ENCODE data around the gene PROB1. TPM values are rescaled to one million over a fixed set of nuclear protein-coding genes. Genes with fewer than 3 reads are reported as not detected.
A peak's percentile ranks its signal among the peaks of the same experiment; 100 is the strongest.

Gene PROB1
- total and polyA plus RNA-seq, 11 donors, result 18.9 to 63.4 (median 35.8) TPM

DNA sequence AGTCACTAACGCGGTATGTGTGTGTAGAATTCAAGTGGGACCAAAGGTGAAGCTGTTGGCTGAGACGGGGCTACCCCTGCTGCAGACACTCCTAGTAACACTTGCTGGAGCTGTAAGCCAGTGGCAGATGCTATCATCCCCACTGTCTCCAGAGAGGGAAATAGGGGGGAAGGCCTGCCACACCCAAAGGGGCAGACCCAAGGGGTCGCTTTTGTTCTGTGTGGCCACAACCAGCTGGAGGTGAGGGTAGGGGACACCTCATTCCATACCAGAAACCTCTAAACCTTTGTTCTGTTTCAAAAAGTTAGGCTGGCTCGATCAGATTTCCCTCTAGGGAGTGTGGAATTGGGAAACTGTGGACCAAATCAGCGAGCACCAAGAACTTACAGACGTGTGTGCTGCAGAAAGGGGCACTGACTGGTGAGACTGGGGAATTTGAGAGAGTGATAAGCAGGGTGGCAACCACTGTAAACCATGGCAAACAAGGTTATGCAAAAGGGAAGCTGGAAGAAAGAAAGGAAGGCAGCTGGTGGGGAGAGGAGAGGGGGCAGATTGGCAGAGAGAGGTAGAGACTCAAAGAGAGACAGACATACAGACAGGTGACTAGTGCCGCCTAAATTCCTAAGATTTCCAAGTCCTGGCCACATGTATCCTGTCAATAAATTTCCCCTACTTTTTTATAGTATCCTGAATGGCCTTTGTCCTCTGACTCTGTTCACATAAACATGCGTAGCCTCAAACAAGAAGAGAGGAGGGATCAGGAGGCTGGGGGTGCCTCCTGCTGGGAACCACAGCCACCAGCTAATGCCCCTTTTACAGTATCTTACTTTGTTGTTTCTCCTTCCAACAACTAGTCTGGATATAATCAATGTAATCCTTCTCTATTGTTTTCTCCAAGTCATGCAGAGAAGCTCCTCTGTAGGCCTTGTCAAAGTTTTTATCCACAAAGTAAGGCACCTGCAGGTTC lies 24.6 kb upstream of the PROB1 start:
- Histone ChIP-seq H3K9me3 (no peaks in the 10 kb centered on the region), H3K27ac (peak overlapping the region; percentile 81 to 96 (median 91)), H3K4me3 (no peak overlapping the region), H3K36me3 (peaks cover 0 to 54% (median 44%) of the 10 kb centered on the region in 9 donors), H3K4me1 (peaks cover 18 to 67% (median 55%) of the 10 kb centered on the region in 12 donors), H3K27me3 (no peaks in the 10 kb centered on the region)
- intact Hi-C loops (cut with DNase I), result loop anchor here in 5 of 10 donors (2.0 to 10.0 kb wide), 4 partner anchors 32 to 345 kb away; partner anchors contain the start of gene MZB1 (in 1 of the 5)
- TF ChIP-seq POLR2A (IDR thresholded peaks at IDR 0.05), result no peak
- TF ChIP-seq CTCF (IDR thresholded peaks at IDR 0.05), result peak in 5 of 12 donors; percentile 8 to 34 (median 9)
- DNase-seq (no peak), ATAC-seq (peak; percentile 1 to 45 (median 36))
- WGBS, 4 donors, result 42 to 50% (median 45%) methylated on average over 9 of the region's 9 CpGs

DNA sequence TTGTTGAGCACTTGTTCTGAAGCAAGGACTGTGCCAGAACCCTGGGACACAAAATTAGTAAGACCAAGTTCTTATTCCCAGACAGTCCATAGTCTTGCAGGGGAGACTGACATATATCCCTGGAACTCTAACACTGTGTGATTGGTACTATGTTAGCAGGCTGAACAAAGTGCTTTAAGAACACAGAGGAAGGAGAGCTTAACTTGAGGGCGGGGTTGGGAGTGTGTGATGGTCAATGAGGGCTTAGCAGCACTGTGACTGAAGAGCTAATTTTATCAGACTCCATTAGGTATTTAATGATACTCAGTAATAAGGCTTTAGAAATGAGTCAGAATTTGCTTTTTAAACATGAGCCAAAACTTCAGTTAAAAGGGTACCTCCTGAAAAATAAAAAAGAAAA lies 23.9 kb upstream of the PROB1 start:
- H3K4me1 ChIP-seq, result peaks cover 18 to 74% (median 62%) of the 10 kb centered on the region in 12 donors
- TF ChIP-seq CTCF (IDR thresholded peaks at IDR 0.05) (no peak), POLR2A (IDR thresholded peaks at IDR 0.05) (no peak)

GRCh38 chr5:139417214-139417613 lies 22.3 kb upstream of the PROB1 start:
- DNase-seq, result peak in 4 of 5 donors; percentile 73 to 82 (median 78)
- H3K27ac ChIP-seq, result peak overlapping the region; percentile 81 to 96 (median 91)
- H3K27me3 ChIP-seq, result no peaks in the 10 kb centered on the region
- 27 to 37% (median 32%) methylated on average over 4 of the region's 4 CpGs for WGBS, 4 donors
- no peaks in the 10 kb centered on the region for H3K9me3 ChIP-seq
- intact Hi-C loops (cut with DNase I), result loop anchor here in 2 of 10 donors (1.0 to 2.0 kb wide), 2 partner anchors 22 kb away; partner anchors contain the start of gene PROB1 (in 2 of the 2)
- H3K4me1 ChIP-seq, result peaks cover 18 to 73% (median 63%) of the 10 kb centered on the region in 12 donors
- TF ChIP-seq POLR2A (IDR thresholded peaks at IDR 0.05), result no peak
- TF ChIP-seq CTCF (IDR thresholded peaks at IDR 0.05), result no peak
- ATAC-seq, result peak; percentile 63 to 73 (median 70)
- peaks cover 0 to 53% (median 39%) of the 10 kb centered on the region in 9 donors for H3K36me3 ChIP-seq
- no peak overlapping the region for H3K4me3 ChIP-seq

More for the DNA sequence above, 23.9 kb upstream of the PROB1 start:
- no peaks in the 10 kb centered on the region for H3K27me3 ChIP-seq
- no peak overlapping the region for H3K4me3 ChIP-seq
- H3K36me3 ChIP-seq, result peaks cover 0 to 49% (median 38%) of the 10 kb centered on the region in 9 donors
- no peaks in the 10 kb centered on the region for H3K9me3 ChIP-seq
- peak in 2 of 5 donors; percentile 46 to 47 for DNase-seq
- intact Hi-C loops (cut with DNase I), result no loop called here
- ATAC-seq, result peak; percentile 60 to 69 (median 66)
- H3K27ac ChIP-seq, result peak overlapping the region; percentile 81 to 96 (median 91)
- WGBS, 4 donors, result 32 to 38% (median 36%) methylated on average over 1 of the region's 1 CpG

DNA sequence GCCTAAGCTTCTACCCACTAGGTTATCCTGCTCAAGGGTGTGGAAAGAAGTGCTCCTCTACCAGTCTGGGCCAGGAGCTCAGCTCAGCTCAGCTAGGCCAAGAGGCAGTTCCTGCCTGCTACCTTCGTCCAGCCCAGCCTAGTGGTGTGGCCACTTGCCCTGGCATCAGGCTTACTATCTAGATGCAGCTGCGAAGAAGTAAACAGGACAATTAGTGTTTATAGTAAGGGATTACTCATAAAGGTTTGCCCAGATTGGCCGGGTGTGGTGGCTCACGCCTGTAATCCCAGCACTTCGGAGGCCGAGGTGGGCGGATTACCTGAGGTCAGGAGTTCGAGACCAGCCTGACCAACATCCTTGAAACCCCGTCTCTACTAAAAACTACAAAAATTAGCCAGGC lies 21.7 kb upstream of the PROB1 start:
- WGBS, 4 donors, result 66 to 77% (median 68%) methylated on average over 8 to 9 of the region's 9 CpGs
- TF ChIP-seq CTCF (IDR thresholded peaks at IDR 0.05) (no peak), POLR2A (IDR thresholded peaks at IDR 0.05) (no peak)
- Histone ChIP-seq H3K27ac (peak overlapping the region; percentile 79 to 96 (median 86)), H3K9me3 (no peaks in the 10 kb centered on the region), H3K4me1 (peaks cover 18 to 73% (median 63%) of the 10 kb centered on the region in 12 donors), H3K36me3 (peaks cover 0 to 56% (median 35%) of the 10 kb centered on the region in 9 donors), H3K4me3 (no peak overlapping the region), H3K27me3 (no peaks in the 10 kb centered on the region)
- no peak for DNase-seq
- intact Hi-C loops (cut with DNase I), result loop anchor here in 2 of 10 donors (1.0 to 2.0 kb wide), 2 partner anchors 21 to 22 kb away; partner anchors contain the start of gene PROB1 (in 2 of the 2)
- ATAC-seq, result no peak
